Measurements from ENCODE around the gene SETD9.

SETD9 gene

DNA sequence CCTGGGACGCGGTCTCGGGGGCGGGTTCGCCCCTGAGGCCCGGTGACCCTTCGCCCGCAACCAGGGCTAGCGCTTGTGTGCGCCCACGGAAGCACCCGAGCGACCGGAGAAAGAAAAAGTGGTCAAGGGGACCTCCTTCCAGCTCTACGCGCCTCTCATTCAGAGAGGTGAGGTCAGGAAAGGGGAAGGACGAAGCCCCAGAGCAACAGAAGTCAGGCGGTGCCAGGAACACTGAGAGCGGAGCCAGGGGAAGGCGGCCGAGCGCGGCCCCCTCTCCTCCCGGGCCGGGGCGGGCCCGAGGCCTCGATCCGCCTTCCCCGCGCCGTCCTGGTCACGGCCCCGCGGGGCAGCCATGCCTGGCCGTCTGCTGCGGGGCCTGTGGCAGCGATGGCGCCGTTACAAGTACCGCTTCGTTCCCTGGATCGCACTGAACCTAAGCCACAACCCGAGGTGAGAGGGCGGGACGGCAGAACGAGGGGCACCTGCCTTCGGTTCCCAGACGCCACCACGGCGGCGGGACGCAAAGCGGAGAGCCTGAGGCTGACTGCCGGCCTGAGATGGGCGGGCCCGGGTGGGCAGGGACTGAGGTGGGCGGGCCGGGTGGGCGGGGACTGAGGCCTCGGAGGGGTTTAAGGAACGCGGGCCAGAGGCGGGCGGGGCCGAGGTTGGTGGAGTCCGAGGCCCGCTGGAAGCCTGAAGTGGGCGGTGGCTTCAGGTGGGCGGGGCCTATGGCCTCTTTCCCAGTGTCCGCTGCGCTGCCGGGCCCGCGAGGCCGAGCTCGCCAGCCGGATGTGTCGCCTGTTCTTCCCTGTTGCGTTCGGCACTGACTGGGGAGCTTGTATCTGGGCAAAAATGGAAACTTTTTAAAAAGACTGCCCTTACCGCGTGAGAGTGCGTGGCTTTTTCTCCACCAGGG is at the start of gene SETD9:
TSS of gene SETD9 (plus strand) at position 303 of the 916 bp plus-strand sequence. CDS start at position 353, 50 bp downstream.
- Histone ChIP-seq H3K4me3 (IDR thresholded peaks at IDR 0.05; ENCODE audit: insufficient read depth, low read depth, low read length) (no peak within 1 kb of the TSS), H3K79me2 (ENCODE audit: insufficient read depth, low read depth) (no peaks in the 10 kb centered on the region), H3K27me3 (ENCODE audit: insufficient read depth, low read depth) (no peaks in the 10 kb centered on the region), H3K4me1 (ENCODE audit: low read depth, poor library complexity, severe bottlenecking) (peaks cover 24% of the 10 kb centered on the region), H4K20me1 (ENCODE audit: insufficient read depth) (no peaks in the 10 kb centered on the region), H3K4me2 (peak within 1 kb of the TSS; percentile 55), H3K27ac (peak within 1 kb of the TSS; percentile 82), H3K9ac (peak within 1 kb of the TSS; percentile 80), H3K36me3 (ENCODE audit: insufficient read depth) (no peaks in the 10 kb centered on the region), H2AFZ (ENCODE audit: low read depth) (peak within 1 kb of the TSS; percentile 86)
- TF ChIP-seq CTCF (conservative IDR thresholded peaks at IDR 0.05; ENCODE audit: low read depth, low read length): no peak

DNA sequence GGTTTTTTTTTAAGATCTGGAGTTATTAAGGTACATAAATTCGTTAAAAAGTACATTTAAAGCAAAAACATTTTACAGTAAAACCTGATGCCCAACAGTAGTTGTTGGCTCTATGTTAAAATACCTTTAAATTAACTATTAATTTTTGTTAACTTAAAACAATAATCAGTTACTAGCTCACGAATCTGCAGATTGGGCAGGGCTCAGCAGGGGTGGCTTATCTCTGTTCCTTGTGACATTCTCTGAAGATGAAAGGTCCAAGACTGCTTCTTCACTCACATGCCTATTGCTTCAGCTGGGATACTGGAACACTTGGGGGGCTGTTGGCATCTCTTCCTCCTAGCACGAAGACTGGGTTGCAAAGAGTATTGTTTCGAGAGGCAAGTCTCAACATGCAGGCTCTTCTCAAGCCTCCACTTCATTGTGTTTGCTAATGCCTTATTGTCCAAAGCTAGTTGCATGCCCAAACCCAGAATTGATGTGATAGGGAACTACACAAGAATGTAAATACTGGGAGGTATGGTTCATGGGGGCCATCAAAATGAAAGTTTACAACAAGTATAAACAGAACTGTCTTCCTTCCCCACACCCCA is 47.4 kb upstream of the SETD9 start:
- Histone ChIP-seq H4K20me1 (ENCODE audit: insufficient read depth) (no peaks in the 10 kb centered on the region; the same call in 1 of the 2 replicates), H3K36me3 (ENCODE audit: insufficient read depth) (no peaks in the 10 kb centered on the region), H2AFZ (ENCODE audit: low read depth) (no peak overlapping the region), H3K4me3 (IDR thresholded peaks at IDR 0.05; ENCODE audit: insufficient read depth, low read depth, low read length) (no peak overlapping the region), H3K79me2 (ENCODE audit: insufficient read depth, low read depth) (peaks cover 4% of the 10 kb centered on the region; the same call in 1 of the 2 replicates), H3K27me3 (ENCODE audit: insufficient read depth, low read depth) (no peaks in the 10 kb centered on the region), H3K9ac (no peak overlapping the region), H3K4me2 (no peak overlapping the region), H3K4me1 (ENCODE audit: low read depth, poor library complexity, severe bottlenecking) (no peaks in the 10 kb centered on the region), H3K27ac (no peak overlapping the region)
- TF ChIP-seq CTCF (conservative IDR thresholded peaks at IDR 0.05; ENCODE audit: low read depth, low read length): no peak

GRCh38 chr5:56862909-56863308 is 46.5 kb upstream of the SETD9 start:
- Histone ChIP-seq H3K4me3 (IDR thresholded peaks at IDR 0.05; ENCODE audit: insufficient read depth, low read depth, low read length) (no peak overlapping the region), H3K27me3 (ENCODE audit: insufficient read depth, low read depth) (no peaks in the 10 kb centered on the region), H3K9ac (no peak overlapping the region), H3K36me3 (ENCODE audit: insufficient read depth) (no peaks in the 10 kb centered on the region), H2AFZ (ENCODE audit: low read depth) (no peak overlapping the region), H3K79me2 (ENCODE audit: insufficient read depth, low read depth) (peaks cover under 1% of the 10 kb centered on the region; the same call in 1 of the 2 replicates), H3K27ac (no peak overlapping the region), H4K20me1 (ENCODE audit: insufficient read depth) (no peaks in the 10 kb centered on the region; the same call in 1 of the 2 replicates), H3K4me2 (no peak overlapping the region), H3K4me1 (ENCODE audit: low read depth, poor library complexity, severe bottlenecking) (no peaks in the 10 kb centered on the region)
- no peak for TF ChIP-seq CTCF (conservative IDR thresholded peaks at IDR 0.05; ENCODE audit: low read depth, low read length)

- Histone ChIP-seq H2AFZ (ENCODE audit: low read depth) (no peak overlapping the region), H3K4me3 (IDR thresholded peaks at IDR 0.05; ENCODE audit: insufficient read depth, low read depth, low read length) (no peak overlapping the region), H3K79me2 (ENCODE audit: insufficient read depth, low read depth) (no peaks in the 10 kb centered on the region), H3K4me2 (no peak overlapping the region), H3K9ac (no peak overlapping the region), H3K27ac (no peak overlapping the region), H3K27me3 (ENCODE audit: insufficient read depth, low read depth) (no peaks in the 10 kb centered on the region), H3K4me1 (ENCODE audit: low read depth, poor library complexity, severe bottlenecking) (no peaks in the 10 kb centered on the region), H3K36me3 (ENCODE audit: insufficient read depth) (peaks cover 6% of the 10 kb centered on the region; the same call in 1 of the 2 replicates), H4K20me1 (ENCODE audit: insufficient read depth) (no peaks in the 10 kb centered on the region)
- TF ChIP-seq CTCF (conservative IDR thresholded peaks at IDR 0.05; ENCODE audit: low read depth, low read length): no peak
These were observed 37.6 kb upstream of the SETD9 start for GRCh38 chr5:56871777-56872176.
